OCI-LY7 (cell line): ENCODE data around the gene PITHD1. TPM values are rescaled to one million over a fixed set of nuclear protein-coding genes. Genes with fewer than 3 reads are reported as not detected.

Experiments
- BruUV-seq: library from RNA; stranded (reverse); fragments of 400-500 nt; replicated peaks from 2 replicates; lab custom pipeline; 2021; lab: Mats Ljungman, UMichigan
- CTCF ChIA-PET: fragments of 300-600 bp; sonication (Branson Sonifier 250); formaldehyde crosslinking; loops from one replicate; lab custom pipeline; 2022; ENCODE audit warnings: antibody characterized with exemption; ENCODE audit not compliant: unreplicated experiment; lab: Charles Lee
- POLR2A ChIA-PET: fragments of 300-600 bp; sonication (Branson Sonifier 250); formaldehyde crosslinking; loops from one replicate; lab custom pipeline; 2022; ENCODE audit warnings: antibody characterized with exemption; lab: Charles Lee
- DNase-seq: peaks from one replicate; pipeline ENCODE4 v3.0.0-alpha.2; 2015; ENCODE audit warnings: low spot score
- H2AFZ ChIP-seq: fragments of 200-600 bp; sonication (generic), shearing (Covaris generic); 2 replicates; pipeline ENCODE4 v1.6.1; 2014; ENCODE audit warnings: mild to moderate bottlenecking, antibody characterized with exemption, low read length, moderate library complexity
- H3K27ac ChIP-seq: fragments of 200-600 bp; sonication (generic); 2 replicates; pipeline ENCODE4 v1.5.1; 2014; ENCODE audit warnings: mixed run types, low read depth, mild to moderate bottlenecking, moderate library complexity, low read length, inconsistent platforms; ENCODE audit not compliant: poor library complexity, severe bottlenecking
- H3K36me3 ChIP-seq: fragments of 200-600 bp; sonication (generic); 2 replicates; pipeline ENCODE4 v1.6.1; 2014; ENCODE audit warnings: mild to moderate bottlenecking, antibody characterized with exemption, low read length, moderate library complexity, mixed read lengths; ENCODE audit not compliant: insufficient read depth
- H3K4me1 ChIP-seq: fragments of 200-600 bp; sonication (generic); 2 replicates; pipeline ENCODE4 v1.5.1; 2014; ENCODE audit warnings: mild to moderate bottlenecking, low read length; ENCODE audit not compliant: insufficient read depth, poor library complexity, severe bottlenecking
- H3K4me2 ChIP-seq: fragments of 200-600 bp; sonication (generic); 2 replicates; pipeline ENCODE4 v1.6.1; 2014; ENCODE audit warnings: mild to moderate bottlenecking, low read length
- H3K4me3 ChIP-seq: fragments of 200-600 bp; sonication (generic); 2 replicates; pipeline ENCODE4 v1.5.1; 2014; ENCODE audit warnings: mild to moderate bottlenecking, low read depth, low read length; ENCODE audit not compliant: poor library complexity, severe bottlenecking
- H3K79me2 ChIP-seq: fragments of 200-600 bp; sonication (generic); 2 replicates; pipeline ENCODE4 v1.6.1; 2016; ENCODE audit warnings: low read depth, mild to moderate bottlenecking, low read length, moderate library complexity, mixed read lengths; ENCODE audit not compliant: insufficient read depth
- H3K9me2 ChIP-seq: fragments of 200-600 bp; sonication (generic); 2 replicates; pipeline ENCODE4 v1.6.1; 2016; ENCODE audit warnings: mild to moderate bottlenecking, low read length, mixed read lengths; ENCODE audit not compliant: insufficient read depth
- H3K9me3 ChIP-seq: fragments of 200-600 bp; sonication (generic); 2 replicates; pipeline ENCODE4 v1.6.1; 2014; ENCODE audit warnings: mild to moderate bottlenecking, mixed run types, low read length, mixed read lengths
- H4K20me1 ChIP-seq: fragments of 200-600 bp; sonication (generic); 2 replicates; pipeline ENCODE4 v1.6.1; 2014; ENCODE audit warnings: mild to moderate bottlenecking, antibody characterized with exemption, low read length, moderate library complexity, mixed read lengths; ENCODE audit not compliant: insufficient read depth
- CTCF ChIP-seq: fragments of 200-600 bp; sonication (generic); conservative IDR thresholded peaks from 2 replicates; pipeline ENCODE4 v1.5.1; 2014; ENCODE audit warnings: mild to moderate bottlenecking, antibody characterized with exemption, low read length, moderate library complexity, mixed read lengths
- EZH2phosphoT487 ChIP-seq: fragments of 200-600 bp; sonication (generic); IDR thresholded peaks from 2 replicates; pipeline ENCODE4 v1.6.1; 2018; ENCODE audit warnings: low read depth, borderline replicate concordance, mild to moderate bottlenecking, mixed run types, antibody characterized with exemption, low read length, moderate library complexity, mixed read lengths
- intact Hi-C: fragments of 100-400 bp; cut with micrococcal nuclease; formaldehyde crosslinking; loops from one replicate; pipeline ENCODE4 v1.10.0; 2022; ENCODE audit not compliant: unreplicated experiment
- total RNA-seq, 2 experiments: library from RNA; depleted of rRNA in 1 of 2; stranded (reverse); fragments of >200 nt in 1 of 2; shearing (Covaris generic) in 1 of 2; gene quantifications; 2 replicates each; pipeline ENCODE4 v1.2.3, GENCODE V29; 2014 to 2022

The PITHD1 gene
- total RNA-seq, 2 experiments from 2014 or later = 63.6 to 89.9 TPM

- BruUV-seq = TSS peak; percentile 60
- H3K9me3 ChIP-seq = no peaks in the 10 kb centered on the region
- peaks cover 22% of the 10 kb centered on the region for H3K4me1 ChIP-seq
- no peaks in the 10 kb centered on the region for H3K9me2 ChIP-seq
- H3K27ac ChIP-seq = peak overlapping the region; percentile 13
- CTCF ChIA-PET = no interaction called here
- intact Hi-C loops = loop anchor here (2.0 to 10.0 kb wide), 2 partner anchors 14 to 248 kb away; no protein-coding TSS in a partner anchor
- H3K4me3 ChIP-seq = peak overlapping the region; percentile 91
- TF ChIP-seq CTCF (no peak), EZH2phosphoT487 (no peak)
- peak overlapping the region; percentile 95 for H3K4me2 ChIP-seq
- POLR2A ChIA-PET = interaction anchor here (1.0 kb wide), 1 partner anchor 16 kb away, joined by 6 read pairs; no protein-coding TSS in a partner anchor
- H4K20me1 ChIP-seq = peaks cover 13% of the 10 kb centered on the region; the same call in 1 of the 2 replicates
- peaks cover 22% of the 10 kb centered on the region for H3K36me3 ChIP-seq
- peak overlapping the region; percentile 92 for H2AFZ ChIP-seq
- H3K79me2 ChIP-seq = peaks cover 40% of the 10 kb centered on the region
- DNase-seq = no peak
These were observed 35.4 kb upstream of the PITHD1 start for GRCh38 chr1:23742670-23743286.

GRCh38 chr1:23743287-23744152 lies 34.7 kb upstream of the PITHD1 start, which contains the start of gene ELOA:
TSS of gene ELOA (plus strand) at chr1:23743471. CDS start at chr1:23743504, 33 bp downstream.
- DNase-seq = peak; percentile 84
- ChIA-PET CTCF (no interaction called here), POLR2A (interaction anchor here (0.6 to 1.0 kb wide), 4 partner anchors 14 to 245 kb away, joined by 3 to 6 read pairs (median 4); no protein-coding TSS in a partner anchor)
- peak within 1 kb of the TSS; percentile 92 for H2AFZ ChIP-seq
- peaks cover 47% of the 10 kb centered on the region for H3K79me2 ChIP-seq
- intact Hi-C loops = loop anchor here (2.0 to 10.0 kb wide), 3 partner anchors 15 to 249 kb away; no protein-coding TSS in a partner anchor
- peak within 1 kb of the TSS; percentile 42 for H3K27ac ChIP-seq
- H3K9me3 ChIP-seq = no peaks in the 10 kb centered on the region
- no TSS peak for BruUV-seq
- H4K20me1 ChIP-seq = peaks cover 13% of the 10 kb centered on the region
- peaks cover 29% of the 10 kb centered on the region for H3K4me1 ChIP-seq
- no peaks in the 10 kb centered on the region for H3K9me2 ChIP-seq
- H3K36me3 ChIP-seq = peaks cover 29% of the 10 kb centered on the region
- TF ChIP-seq EZH2phosphoT487 (no peak), CTCF (no peak)
- peak within 1 kb of the TSS; percentile 95 for H3K4me2 ChIP-seq
- H3K4me3 ChIP-seq = peak within 1 kb of the TSS; percentile 91
